ENCODE measurements around the gene TALDO1. TPM values are rescaled to one million over a fixed set of nuclear protein-coding genes. Genes with fewer than 3 reads are reported as not detected.

Gene TALDO1
- total RNA-seq, 1 donor from 2014 or later = 155 TPM

DNA sequence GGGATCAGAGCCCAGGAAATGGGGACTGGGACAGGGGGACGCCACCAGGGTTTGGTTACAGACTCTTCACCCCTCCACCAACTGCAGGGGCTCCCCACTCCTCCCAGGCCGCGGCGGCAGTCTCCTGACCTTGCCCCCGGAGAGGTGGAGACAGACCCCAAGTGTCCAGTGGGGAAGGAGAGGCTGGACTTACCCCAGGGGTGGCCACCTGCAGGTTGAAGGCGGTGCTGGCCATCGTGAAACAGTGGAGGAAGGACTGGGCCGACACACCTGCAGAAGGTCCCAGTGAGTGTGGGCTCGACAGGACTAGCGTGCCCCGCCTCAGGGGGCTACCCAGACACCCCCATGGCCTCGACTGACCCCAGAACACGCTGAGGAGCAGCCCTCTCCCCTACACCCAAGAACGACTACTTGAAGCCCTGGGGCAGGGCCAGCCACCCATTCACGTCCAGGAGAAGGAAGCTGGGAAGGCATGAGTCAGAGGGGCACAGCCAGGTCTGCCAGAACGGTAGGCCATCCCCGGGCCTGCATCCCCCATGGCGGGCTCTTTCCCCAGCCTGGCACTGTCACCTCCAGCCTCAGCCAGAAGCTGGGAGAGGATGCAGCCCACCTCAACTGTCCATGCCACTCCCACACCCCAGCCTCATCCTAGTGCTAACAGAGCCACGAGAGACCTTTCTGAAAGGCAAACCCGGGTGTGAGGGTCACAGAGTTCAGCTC is 27.8 kb downstream of the TALDO1 start:
- Histone ChIP-seq H3K4me3 (ENCODE audit: insufficient read depth, low read depth, low read length) (no peak overlapping the region), H3K9ac (ENCODE audit: low read length) (no peak overlapping the region), H3K27me3 (ENCODE audit: insufficient read depth, low read length) (no peaks in the 10 kb centered on the region), H4K20me1 (ENCODE audit: insufficient read depth, low read length) (peaks cover 72% of the 10 kb centered on the region), H3K4me1 (ENCODE audit: insufficient read depth, low read length) (peaks cover 27% of the 10 kb centered on the region), H3K9me3 (ENCODE audit: insufficient read depth, low read depth, low read length) (no peaks in the 10 kb centered on the region), H2AFZ (ENCODE audit: low read depth, low read length) (no peak overlapping the region), H3K4me2 (ENCODE audit: low read length) (peak overlapping the region; percentile 100), H3K36me3 (ENCODE audit: insufficient read depth, low read length) (no peaks in the 10 kb centered on the region), H3K27ac (ENCODE audit: low read depth, low read length) (no peak overlapping the region), H3K79me2 (ENCODE audit: insufficient read depth, low read length) (peaks cover 94% of the 10 kb centered on the region)
- peaks cover 8% of the 10 kb centered on the region for H3K4me1 Mint-ChIP-seq (ENCODE audit: low read depth, unreplicated experiment)
- no peaks in the 10 kb centered on the region for H3K27me3 Mint-ChIP-seq (ENCODE audit: low read depth, unreplicated experiment)
- TF ChIP-seq, protein P1, sequence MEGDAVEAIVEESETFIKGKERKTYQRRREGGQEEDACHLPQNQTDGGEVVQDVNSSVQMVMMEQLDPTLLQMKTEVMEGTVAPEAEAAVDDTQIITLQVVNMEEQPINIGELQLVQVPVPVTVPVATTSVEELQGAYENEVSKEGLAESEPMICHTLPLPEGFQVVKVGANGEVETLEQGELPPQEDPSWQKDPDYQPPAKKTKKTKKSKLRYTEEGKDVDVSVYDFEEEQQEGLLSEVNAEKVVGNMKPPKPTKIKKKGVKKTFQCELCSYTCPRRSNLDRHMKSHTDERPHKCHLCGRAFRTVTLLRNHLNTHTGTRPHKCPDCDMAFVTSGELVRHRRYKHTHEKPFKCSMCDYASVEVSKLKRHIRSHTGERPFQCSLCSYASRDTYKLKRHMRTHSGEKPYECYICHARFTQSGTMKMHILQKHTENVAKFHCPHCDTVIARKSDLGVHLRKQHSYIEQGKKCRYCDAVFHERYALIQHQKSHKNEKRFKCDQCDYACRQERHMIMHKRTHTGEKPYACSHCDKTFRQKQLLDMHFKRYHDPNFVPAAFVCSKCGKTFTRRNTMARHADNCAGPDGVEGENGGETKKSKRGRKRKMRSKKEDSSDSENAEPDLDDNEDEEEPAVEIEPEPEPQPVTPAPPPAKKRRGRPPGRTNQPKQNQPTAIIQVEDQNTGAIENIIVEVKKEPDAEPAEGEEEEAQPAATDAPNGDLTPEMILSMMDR (IDR thresholded peaks at IDR 0.05; ENCODE audit: insufficient read depth, low read depth, low read length) = no peak
- no peak for TF ChIP-seq EZH2 (IDR thresholded peaks at IDR 0.05; ENCODE audit: insufficient read depth, low read length)
- DNase-seq (ENCODE audit: low read depth) (peak; percentile 37), FAIRE-seq (no peak)
- H3K4me3 Mint-ChIP-seq (ENCODE audit: unreplicated experiment) = peak overlapping the region; percentile 93
- H3K27ac Mint-ChIP-seq (ENCODE audit: unreplicated experiment) = no peak overlapping the region
- H3K9me3 Mint-ChIP-seq (ENCODE audit: unreplicated experiment) = no peaks in the 10 kb centered on the region
- no peaks in the 10 kb centered on the region for H3K36me3 Mint-ChIP-seq (ENCODE audit: low read depth, unreplicated experiment)

DNA sequence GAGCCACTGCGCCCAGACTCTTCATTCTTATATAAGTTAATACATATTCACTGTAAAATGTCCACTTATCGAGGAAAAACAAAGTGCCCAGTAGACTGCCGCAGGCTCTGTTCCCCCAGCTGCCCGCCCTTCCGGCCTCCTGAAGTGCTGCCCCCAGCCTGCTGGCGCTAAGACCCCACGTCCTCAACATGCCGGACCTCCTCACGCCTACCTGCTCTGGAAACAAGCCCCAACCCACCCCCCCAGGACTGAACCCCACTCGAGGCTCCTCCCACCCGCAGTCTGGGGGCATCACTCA is 28.9 kb downstream of the TALDO1 start:
- no peaks in the 10 kb centered on the region for H3K9me3 Mint-ChIP-seq (ENCODE audit: unreplicated experiment)
- no peaks in the 10 kb centered on the region for H3K27me3 Mint-ChIP-seq (ENCODE audit: low read depth, unreplicated experiment)
- Histone ChIP-seq H3K36me3 (ENCODE audit: insufficient read depth, low read length) (no peaks in the 10 kb centered on the region), H3K9ac (ENCODE audit: low read length) (peak overlapping the region; percentile 91), H3K27ac (ENCODE audit: low read depth, low read length) (peak overlapping the region; percentile 77), H4K20me1 (ENCODE audit: insufficient read depth, low read length) (peaks cover 68% of the 10 kb centered on the region), H3K4me2 (ENCODE audit: low read length) (peak overlapping the region; percentile 100), H3K4me3 (ENCODE audit: insufficient read depth, low read depth, low read length) (peak overlapping the region; percentile 83), H2AFZ (ENCODE audit: low read depth, low read length) (peak overlapping the region; percentile 18), H3K4me1 (ENCODE audit: insufficient read depth, low read length) (peaks cover 27% of the 10 kb centered on the region), H3K79me2 (ENCODE audit: insufficient read depth, low read length) (peaks cover 89% of the 10 kb centered on the region), H3K27me3 (ENCODE audit: insufficient read depth, low read length) (no peaks in the 10 kb centered on the region), H3K9me3 (ENCODE audit: insufficient read depth, low read depth, low read length) (no peaks in the 10 kb centered on the region)
- TF ChIP-seq, protein P1 (IDR thresholded peaks at IDR 0.05; ENCODE audit: insufficient read depth, low read depth, low read length) = no peak
- no peak for TF ChIP-seq EZH2 (IDR thresholded peaks at IDR 0.05; ENCODE audit: insufficient read depth, low read length)
- FAIRE-seq (no peak), DNase-seq (ENCODE audit: low read depth) (no peak)
- H3K27ac Mint-ChIP-seq (ENCODE audit: unreplicated experiment) = peak overlapping the region; percentile 80
- peaks cover 4% of the 10 kb centered on the region for H3K36me3 Mint-ChIP-seq (ENCODE audit: low read depth, unreplicated experiment)
- peak overlapping the region; percentile 93 for H3K4me3 Mint-ChIP-seq (ENCODE audit: unreplicated experiment)
- peaks cover 8% of the 10 kb centered on the region for H3K4me1 Mint-ChIP-seq (ENCODE audit: low read depth, unreplicated experiment)

Measured in astrocyte (in vitro differentiated cells and primary cell).